Muscle of arm (tissue), 12 donors: ENCODE results near the gene VSIG10L. TPM values are rescaled to one million over a fixed set of nuclear protein-coding genes. Genes with fewer than 3 reads are reported as not detected.

Experiments used
- DNase-seq: peaks from one replicate; pipeline ENCODE4 v3.0.0-alpha.2; 2013
- polyA plus RNA-seq, 12 donors: library from polyadenylated mRNA; unstranded; fragments of 120-200 nt; gene quantifications; one replicate each; pipeline ENCODE4 v1.2.1, GENCODE V29; 2013; ENCODE audit not compliant: insufficient read length in 12 of 12

Gene VSIG10L
- polyA plus RNA-seq, 12 donors, result 0.74 to 2.2 (median 1.2) TPM; not detected in 2

- DNase-seq, result no peak
Measured at GRCh38 chr19:51339313-51339686, 2.6 kb downstream of the VSIG10L start.

- peak; percentile 72 for DNase-seq
Measured at GRCh38 chr19:51338563-51339312, 3.2 kb downstream of the VSIG10L start.

GRCh38 chr19:51337861-51338562 lies 3.9 kb downstream of the VSIG10L start:
- DNase-seq, result no peak

GRCh38 chr19:51337141-51337860 lies 4.6 kb downstream of the VSIG10L start:
- no peak for DNase-seq

- no peak for DNase-seq
Measured at GRCh38 chr19:51333836-51334460, 8.0 kb downstream of the VSIG10L start.

- no peak for DNase-seq
Measured at GRCh38 chr19:51331716-51332115, 10.2 kb downstream of the VSIG10L start.

- no peak for DNase-seq
Measured at GRCh38 chr19:51331193-51331592, 10.7 kb downstream of the VSIG10L start.

- no peak for DNase-seq
Measured at GRCh38 chr19:51330366-51330765, 11.6 kb downstream of the VSIG10L start.

- no peak for DNase-seq
Measured at GRCh38 chr19:51329411-51329810, 12.5 kb downstream of the VSIG10L start.

GRCh38 chr19:51327066-51328001 lies 14.6 kb downstream of the VSIG10L start:
- DNase-seq, result peak; percentile 22

- no peak for DNase-seq
Measured at GRCh38 chr19:51326216-51327065, 15.5 kb downstream of the VSIG10L start.

GRCh38 chr19:51325161-51325976 lies 16.6 kb downstream of the VSIG10L start:
- no peak for DNase-seq

GRCh38 chr19:51324167-51324481 lies 17.8 kb downstream of the VSIG10L start:
- DNase-seq, result no peak

GRCh38 chr19:51323481-51324166 lies 18.3 kb downstream of the VSIG10L start:
- no peak for DNase-seq

- DNase-seq, result no peak
Measured at GRCh38 chr19:51321799-51322198, 20.1 kb downstream of the VSIG10L start.

GRCh38 chr19:51320280-51320657 lies 21.7 kb downstream of the VSIG10L start:
- no peak for DNase-seq

GRCh38 chr19:51319649-51320279 lies 22.2 kb downstream of the VSIG10L start:
- no peak for DNase-seq
